Progenitor cell of endocrine pancreas (in vitro differentiated cells): ENCODE results near the gene CENATAC. TPM values are rescaled to one million over a fixed set of nuclear protein-coding genes. Genes with fewer than 3 reads are reported as not detected.

Source experiments
- DNase-seq: peaks from one replicate; pipeline ENCODE4 v3.0.0; 2021; ENCODE audit warnings: low spot score; ENCODE audit not compliant: unreplicated experiment
- H3K27ac Mint-ChIP-seq: 2 replicates; pipeline ENCODE4 v1.8.0; 2021; ENCODE audit warnings: mild to moderate bottlenecking, moderate library complexity, mixed read lengths
- H3K27me3 Mint-ChIP-seq: 2 replicates; pipeline ENCODE4 v1.8.0; 2021; ENCODE audit warnings: mixed read lengths
- H3K36me3 Mint-ChIP-seq: 2 replicates; pipeline ENCODE4 v1.8.0; 2022; ENCODE audit warnings: mixed read lengths; ENCODE audit not compliant: insufficient read depth
- H3K4me1 Mint-ChIP-seq: 2 replicates; pipeline ENCODE4 v1.8.0; 2021; ENCODE audit warnings: low read depth, mixed read lengths
- H3K4me3 Mint-ChIP-seq: 2 replicates; pipeline ENCODE4 v1.8.0; 2021; ENCODE audit warnings: low read depth, mild to moderate bottlenecking, moderate library complexity, mixed read lengths
- H3K9me3 Mint-ChIP-seq: 2 replicates; pipeline ENCODE4 v1.8.0; 2021; ENCODE audit warnings: low read depth, mixed read lengths
- total RNA-seq: library from RNA; stranded (reverse); gene quantifications from 2 replicates; pipeline ENCODE4 v1.2.1, GENCODE V29; 2021
- TF ChIP-seq, protein P1 (sequence below): fragments of 200-600 bp; sonication (generic); IDR thresholded peaks from one replicate; pipeline ENCODE4 v1.5.0; 2021; ENCODE audit warnings: antibody characterized with exemption, mild to moderate bottlenecking; ENCODE audit not compliant: unreplicated experiment

The CENATAC gene
- total RNA-seq, 1 donor from 2014 or later = 56.5 TPM

DNA sequence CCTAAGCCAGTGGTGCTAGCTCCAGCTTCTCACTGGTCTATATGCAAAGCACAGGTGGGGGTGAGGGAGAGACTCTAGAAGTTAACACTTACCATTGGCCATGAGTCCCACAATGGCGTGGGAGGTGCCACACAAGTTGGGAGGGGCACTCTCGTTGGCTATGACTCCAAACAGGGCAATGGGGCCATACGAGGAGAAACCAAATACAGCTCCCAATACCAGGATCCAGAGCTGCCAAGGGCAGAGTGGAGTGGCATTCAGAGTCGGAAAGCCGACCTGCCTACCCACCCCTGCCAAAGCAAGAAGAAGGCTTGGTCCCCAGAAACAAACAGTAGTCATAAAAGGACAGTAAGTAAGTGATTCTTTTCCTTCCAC is 27.1 kb downstream of the CENATAC start:
- no peak for DNase-seq
- Mint-ChIP-seq H3K4me3 (no peak overlapping the region), H3K27ac (no peak overlapping the region), H3K27me3 (no peaks in the 10 kb centered on the region), H3K36me3 (peaks cover 17% of the 10 kb centered on the region), H3K9me3 (no peaks in the 10 kb centered on the region), H3K4me1 (peaks cover 31% of the 10 kb centered on the region)
- TF ChIP-seq, protein P1, sequence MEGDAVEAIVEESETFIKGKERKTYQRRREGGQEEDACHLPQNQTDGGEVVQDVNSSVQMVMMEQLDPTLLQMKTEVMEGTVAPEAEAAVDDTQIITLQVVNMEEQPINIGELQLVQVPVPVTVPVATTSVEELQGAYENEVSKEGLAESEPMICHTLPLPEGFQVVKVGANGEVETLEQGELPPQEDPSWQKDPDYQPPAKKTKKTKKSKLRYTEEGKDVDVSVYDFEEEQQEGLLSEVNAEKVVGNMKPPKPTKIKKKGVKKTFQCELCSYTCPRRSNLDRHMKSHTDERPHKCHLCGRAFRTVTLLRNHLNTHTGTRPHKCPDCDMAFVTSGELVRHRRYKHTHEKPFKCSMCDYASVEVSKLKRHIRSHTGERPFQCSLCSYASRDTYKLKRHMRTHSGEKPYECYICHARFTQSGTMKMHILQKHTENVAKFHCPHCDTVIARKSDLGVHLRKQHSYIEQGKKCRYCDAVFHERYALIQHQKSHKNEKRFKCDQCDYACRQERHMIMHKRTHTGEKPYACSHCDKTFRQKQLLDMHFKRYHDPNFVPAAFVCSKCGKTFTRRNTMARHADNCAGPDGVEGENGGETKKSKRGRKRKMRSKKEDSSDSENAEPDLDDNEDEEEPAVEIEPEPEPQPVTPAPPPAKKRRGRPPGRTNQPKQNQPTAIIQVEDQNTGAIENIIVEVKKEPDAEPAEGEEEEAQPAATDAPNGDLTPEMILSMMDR = no peak

DNA sequence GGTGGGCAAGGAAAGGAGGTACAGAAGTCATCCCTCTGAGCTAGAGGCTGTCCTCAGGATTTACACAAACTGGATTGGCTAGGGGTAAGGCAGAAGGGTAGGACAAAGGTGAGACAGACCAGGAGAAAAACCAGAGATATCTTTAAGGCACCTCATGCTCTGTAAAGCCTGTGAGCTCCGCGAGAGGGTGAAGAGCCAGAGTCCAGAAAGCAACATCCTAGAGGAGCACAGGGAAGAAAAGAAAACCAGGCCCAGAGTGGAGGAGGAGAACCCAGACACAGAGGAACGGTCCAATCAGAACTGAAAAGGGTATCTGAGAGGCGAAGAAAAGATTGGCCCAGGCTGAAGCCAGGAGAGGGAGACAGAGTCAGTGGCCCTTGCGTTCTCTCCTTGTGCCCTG is 27.6 kb downstream of the CENATAC start:
- Mint-ChIP-seq H3K4me3 (no peak overlapping the region), H3K9me3 (no peaks in the 10 kb centered on the region), H3K36me3 (peaks cover 16% of the 10 kb centered on the region), H3K27ac (peak overlapping the region; percentile 7), H3K4me1 (peaks cover 30% of the 10 kb centered on the region), H3K27me3 (no peaks in the 10 kb centered on the region)
- no peak for DNase-seq
- TF ChIP-seq, protein P1 = no peak

DNA sequence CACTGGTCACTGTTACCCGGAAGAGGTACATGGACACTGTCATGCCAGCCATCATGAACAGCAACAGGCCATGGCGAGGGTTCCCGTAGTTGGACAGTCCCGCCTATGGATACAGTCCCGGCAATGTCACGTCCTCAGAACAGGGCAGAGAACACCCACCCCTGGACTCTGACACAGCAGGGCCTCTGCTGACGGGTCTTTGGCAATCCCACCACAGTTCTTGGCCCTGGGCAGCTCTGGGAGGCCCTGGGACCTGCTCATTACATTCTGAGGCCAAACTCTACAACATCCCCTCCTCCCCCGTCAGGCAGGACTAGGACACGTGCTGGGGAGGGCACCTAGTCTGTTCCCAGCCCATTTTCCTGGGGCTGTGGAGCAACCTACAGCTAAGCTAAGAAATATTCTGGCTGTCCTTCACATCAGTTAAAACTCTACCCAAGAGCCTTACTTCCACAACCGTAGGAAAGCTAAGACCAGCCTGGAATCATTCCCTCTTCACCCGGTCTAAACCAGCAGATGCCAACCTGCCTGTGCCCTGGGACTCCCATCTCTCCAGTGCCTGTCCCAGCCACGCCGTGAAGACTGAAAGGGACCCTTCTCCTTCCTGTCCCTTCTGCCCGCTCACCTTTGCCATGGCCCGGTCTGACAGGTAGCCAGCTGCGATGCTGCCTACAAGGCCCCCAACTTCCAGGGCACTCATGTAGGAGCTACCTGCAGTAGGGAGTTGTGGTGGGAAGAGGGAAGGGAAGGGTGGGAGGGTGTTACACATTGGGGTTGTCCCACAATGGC is 28.2 kb downstream of the CENATAC start:
- H3K27ac Mint-ChIP-seq = no peak overlapping the region
- no peak for DNase-seq
- no peak overlapping the region for H3K4me3 Mint-ChIP-seq
- TF ChIP-seq, protein P1 = no peak
- peaks cover 16% of the 10 kb centered on the region for H3K36me3 Mint-ChIP-seq
- H3K27me3 Mint-ChIP-seq = no peaks in the 10 kb centered on the region
- no peaks in the 10 kb centered on the region for H3K9me3 Mint-ChIP-seq
- H3K4me1 Mint-ChIP-seq = peaks cover 30% of the 10 kb centered on the region

DNA sequence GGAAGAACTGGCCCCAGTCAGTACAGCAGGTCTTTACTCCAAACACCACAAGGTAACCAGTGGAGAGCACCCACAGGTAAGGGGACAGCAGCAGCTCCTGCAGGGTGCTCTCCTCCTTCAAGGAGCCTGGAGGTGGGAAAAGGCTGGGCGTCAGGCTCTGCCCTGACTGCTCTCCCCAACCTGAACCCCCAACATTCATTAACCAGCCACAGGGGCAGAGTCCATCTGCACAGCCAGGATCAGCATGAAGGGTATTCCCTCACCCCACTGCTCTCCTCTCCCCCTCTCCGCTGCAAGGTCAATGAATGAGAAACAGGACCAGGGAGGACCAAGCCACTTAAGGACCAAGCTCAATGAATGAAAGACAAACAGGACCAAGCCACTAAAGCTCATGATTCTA is 29.0 kb downstream of the CENATAC start:
- Mint-ChIP-seq H3K9me3 (no peaks in the 10 kb centered on the region), H3K4me1 (peaks cover 27% of the 10 kb centered on the region), H3K27ac (no peak overlapping the region), H3K4me3 (no peak overlapping the region), H3K36me3 (peaks cover 12% of the 10 kb centered on the region), H3K27me3 (peaks cover 4% of the 10 kb centered on the region)
- TF ChIP-seq, protein P1 = no peak
- DNase-seq = no peak

DNA sequence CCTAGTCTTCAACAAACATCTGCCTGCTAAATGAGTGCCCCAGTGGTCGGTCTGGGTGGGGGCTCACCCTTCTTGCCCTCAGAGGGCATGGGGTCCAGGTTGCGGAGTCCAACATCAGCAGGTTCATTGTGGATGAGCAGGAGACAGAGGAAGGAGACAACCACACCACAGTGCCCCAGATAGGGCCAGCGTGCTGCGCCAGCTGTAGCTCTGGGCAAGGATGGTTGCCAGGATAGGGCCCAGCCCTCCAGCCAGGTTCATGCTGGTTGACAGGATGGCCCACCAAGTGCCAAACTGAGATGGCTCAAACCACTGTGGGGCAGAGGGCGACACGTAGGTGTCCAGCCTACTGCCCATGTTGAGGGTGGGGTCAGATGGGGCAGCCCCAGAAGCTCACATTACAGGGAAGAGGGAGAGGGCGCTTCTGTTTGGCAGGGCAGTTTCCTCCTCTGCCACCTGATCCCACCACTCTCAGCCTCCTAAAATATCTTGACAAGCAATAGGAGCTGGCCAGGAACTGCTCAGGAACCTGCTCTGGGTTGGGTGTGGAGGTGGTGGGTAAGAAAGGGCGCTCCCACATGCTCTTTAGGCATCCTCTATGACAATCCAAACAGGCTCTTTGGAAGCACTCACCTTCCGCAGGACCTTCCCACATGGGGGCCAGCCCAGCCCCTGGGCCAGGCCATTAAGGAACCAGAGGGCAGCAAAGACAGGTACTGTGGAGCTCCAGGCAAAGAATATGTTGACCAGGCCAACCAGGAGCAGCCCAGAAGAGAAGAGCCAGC is 29.8 kb downstream of the CENATAC start:
- no peak for DNase-seq
- no peak overlapping the region for H3K27ac Mint-ChIP-seq
- peaks cover 4% of the 10 kb centered on the region for H3K27me3 Mint-ChIP-seq
- H3K36me3 Mint-ChIP-seq = peaks cover 10% of the 10 kb centered on the region
- TF ChIP-seq, protein P1 = no peak
- peaks cover 27% of the 10 kb centered on the region for H3K4me1 Mint-ChIP-seq
- no peaks in the 10 kb centered on the region for H3K9me3 Mint-ChIP-seq
- peak overlapping the region; percentile 75 for H3K4me3 Mint-ChIP-seq
